Testis (tissue), 2 donors: ENCODE data around the gene MAGI1.

Source experiments
- CTCF ChIP-seq, 3 experiments: fragments of 450-650 bp in 2 of 3; fragments of 200-600 bp in 1 of 3; sonication (generic) in 1 of 3; IDR thresholded peaks; one replicate each; pipeline ENCODE4 v1.5.1; 2016 to 2019; ENCODE audit warnings: antibody characterized with exemption in 3 of 3, mild to moderate bottlenecking in 2 of 3, moderate library complexity in 1 of 3
- POLR2A ChIP-seq: fragments of 450-650 bp; IDR thresholded peaks from one replicate; pipeline ENCODE4 v1.6.1; 2017; ENCODE audit warnings: antibody characterized with exemption, mild to moderate bottlenecking, moderate library complexity

GRCh38 chr3:66023229-66023628, 15.5 kb downstream of the MAGI1 start:
- TF ChIP-seq CTCF (IDR thresholded peaks at IDR 0.05) (no peak), POLR2A (no peak)
